PC-9 (cell line): ENCODE measurements around the gene XPNPEP1. TPM values are rescaled to one million over a fixed set of nuclear protein-coding genes. Genes with fewer than 3 reads are reported as not detected.

ENCODE experiments used
- BruUV-seq: library from RNA; stranded (reverse); fragments of 400-500 nt; replicated peaks from 2 replicates; lab custom pipeline; 2021; lab: Mats Ljungman, UMichigan
- CTCF ChIA-PET: fragments of 300-600 bp; sonication (Branson Sonifier 250); formaldehyde crosslinking; loops from one replicate; lab custom pipeline; 2022; ENCODE audit warnings: antibody characterized with exemption; lab: Charles Lee
- POLR2A ChIA-PET: fragments of 300-600 bp; sonication (Branson Sonifier 250); formaldehyde crosslinking; loops from one replicate; lab custom pipeline; 2022; ENCODE audit warnings: antibody characterized with exemption; ENCODE audit not compliant: unreplicated experiment; lab: Charles Lee
- DNase-seq, 2 experiments: peaks; one replicate each; pipeline versions ENCODE4 v3.0.0 to v3.0.0-alpha.2; 2015 to 2022; ENCODE audit warnings: mixed read lengths in 1 of 2
- H2AFZ ChIP-seq: fragments of 200-600 bp; sonication (generic); 2 replicates; pipeline ENCODE4 v1.8.1; 2017; ENCODE audit warnings: antibody characterized with exemption
- H3F3A ChIP-seq: fragments of 200-600 bp; sonication (generic); 2 replicates; pipeline ENCODE4 v1.8.1; 2017; ENCODE audit warnings: antibody characterized with exemption, mild to moderate bottlenecking, low read depth; ENCODE audit not compliant: insufficient read depth
- H3K27ac ChIP-seq: fragments of 200-600 bp; sonication (generic); 2 replicates; pipeline ENCODE4 v1.6.1; 2016; ENCODE audit warnings: mixed run types
- H3K27me3 ChIP-seq: fragments of 200-600 bp; sonication (generic); 2 replicates; pipeline ENCODE4 v1.6.1; 2016; ENCODE audit warnings: low read depth, mixed run types; ENCODE audit not compliant: insufficient read depth
- H3K36me3 ChIP-seq: fragments of 200-600 bp; sonication (generic); 2 replicates; pipeline ENCODE4 v1.6.1; 2016; ENCODE audit warnings: low read depth, mixed run types
- H3K4me1 ChIP-seq: fragments of 200-600 bp; sonication (generic); replicated peaks from 2 replicates; pipeline ENCODE4 v1.6.1; 2016; ENCODE audit warnings: mixed run types; ENCODE audit not compliant: insufficient read depth
- H3K4me2 ChIP-seq: fragments of 200-600 bp; sonication (generic); 2 replicates; pipeline ENCODE4 v1.6.1; 2017; ENCODE audit warnings: mixed run types
- H3K4me3 ChIP-seq: fragments of 200-600 bp; sonication (generic); 2 replicates; pipeline ENCODE4 v1.6.1; 2016; ENCODE audit warnings: mixed run types
- H3K79me2 ChIP-seq: fragments of 200-600 bp; sonication (generic); 2 replicates; pipeline ENCODE4 v1.6.1; 2017; ENCODE audit warnings: low read depth, mixed run types
- H3K9me2 ChIP-seq: fragments of 200-600 bp; sonication (generic); 2 replicates; pipeline ENCODE4 v1.8.1; 2017; ENCODE audit warnings: mild to moderate bottlenecking; ENCODE audit not compliant: insufficient read depth
- H3K9me3 ChIP-seq: fragments of 200-600 bp; sonication (generic); 2 replicates; pipeline ENCODE4 v1.8.1; 2016; ENCODE audit warnings: low read depth; ENCODE audit not compliant: insufficient read depth
- H4K20me1 ChIP-seq: fragments of 200-600 bp; sonication (generic); 2 replicates; pipeline ENCODE4 v1.8.1; 2017; ENCODE audit not compliant: insufficient read depth
- CTCF ChIP-seq: fragments of 200-600 bp; sonication (generic); conservative IDR thresholded peaks from 2 replicates; pipeline ENCODE4 v1.6.1; 2017; ENCODE audit warnings: mixed run types, antibody characterized with exemption, mild to moderate bottlenecking, moderate library complexity
- EZH2 ChIP-seq: fragments of 200-600 bp; sonication (generic); IDR thresholded peaks from 2 replicates; pipeline ENCODE4 v1.8.0; 2017; ENCODE audit warnings: antibody characterized with exemption, low read depth
- intact Hi-C: fragments of 100-400 bp; cut with micrococcal nuclease; formaldehyde crosslinking; loops from one replicate; pipeline ENCODE4 v1.10.0; 2022; ENCODE audit not compliant: unreplicated experiment
- total RNA-seq: library from RNA; stranded (reverse); gene quantifications from 2 replicates; pipeline ENCODE4 v1.2.3, GENCODE V29; 2021

XPNPEP1 gene
- total RNA-seq, 1 experiment from 2014 or later, result 24.6 TPM

GRCh38 chr10:109934958-109935793 is 11.9 kb upstream of the XPNPEP1 start:
- H3K4me2 ChIP-seq, result peak overlapping the region; percentile 55
- no peaks in the 10 kb centered on the region for H4K20me1 ChIP-seq
- H3K27me3 ChIP-seq, result no peaks in the 10 kb centered on the region
- H3K36me3 ChIP-seq, result no peaks in the 10 kb centered on the region
- H3K4me3 ChIP-seq, result no peak overlapping the region
- no peaks in the 10 kb centered on the region for H3K79me2 ChIP-seq
- POLR2A ChIA-PET, result no interaction called here
- TF ChIP-seq EZH2 (no peak), CTCF (no peak)
- CTCF ChIA-PET, result no interaction called here
- intact Hi-C loops, result no loop called here
- H3K27ac ChIP-seq, result no peak overlapping the region
- H3K9me3 ChIP-seq, result no peaks in the 10 kb centered on the region
- DNase-seq, result peak in 1 of 2 experiments; percentile 72
- BruUV-seq, result no TSS peak
- H3F3A ChIP-seq, result no peaks in the 10 kb centered on the region
- peaks cover 14% of the 10 kb centered on the region; the same call in 1 of the 2 replicates for H3K4me1 ChIP-seq
- H2AFZ ChIP-seq, result peak overlapping the region; percentile 43
- H3K9me2 ChIP-seq, result no peaks in the 10 kb centered on the region

- TF ChIP-seq EZH2 (no peak), CTCF (no peak)
- DNase-seq, result no peak
- CTCF ChIA-PET, result no interaction called here
- intact Hi-C loops, result no loop called here
- Histone ChIP-seq H3K9me2 (no peaks in the 10 kb centered on the region), H3K27ac (no peak overlapping the region), H4K20me1 (no peaks in the 10 kb centered on the region), H3K4me2 (no peak overlapping the region), H3K36me3 (no peaks in the 10 kb centered on the region), H2AFZ (no peak overlapping the region), H3K4me1 (peaks cover 14% of the 10 kb centered on the region; the same call in 1 of the 2 replicates), H3K9me3 (no peaks in the 10 kb centered on the region), H3K27me3 (no peaks in the 10 kb centered on the region), H3K79me2 (no peaks in the 10 kb centered on the region), H3F3A (no peaks in the 10 kb centered on the region), H3K4me3 (no peak overlapping the region)
- no TSS peak for BruUV-seq
- POLR2A ChIA-PET, result no interaction called here
These were observed 10.8 kb upstream of the XPNPEP1 start for GRCh38 chr10:109933984-109934565.

- Histone ChIP-seq H3K4me2 (no peak overlapping the region), H3K27ac (no peak overlapping the region), H3F3A (no peaks in the 10 kb centered on the region), H3K79me2 (no peaks in the 10 kb centered on the region), H3K9me2 (no peaks in the 10 kb centered on the region), H3K4me1 (peaks cover 14% of the 10 kb centered on the region; the same call in 1 of the 2 replicates), H4K20me1 (no peaks in the 10 kb centered on the region), H3K4me3 (no peak overlapping the region), H3K27me3 (no peaks in the 10 kb centered on the region), H3K9me3 (no peaks in the 10 kb centered on the region), H2AFZ (no peak overlapping the region), H3K36me3 (no peaks in the 10 kb centered on the region)
- ChIA-PET CTCF (no interaction called here), POLR2A (no interaction called here)
- TF ChIP-seq CTCF (no peak), EZH2 (no peak)
- no peak for DNase-seq
- intact Hi-C loops, result no loop called here
- no TSS peak for BruUV-seq
These were observed 9.7 kb upstream of the XPNPEP1 start for GRCh38 chr10:109932968-109933367.
